HEK293 (cell line): ENCODE data around the gene DHX8.

Source experiments
- BCL11B ChIP-seq: fragments of 450-650 bp; formaldehyde crosslinking; IDR thresholded peaks from 2 replicates; pipeline ENCODE4 v1.5.1; 2016; ENCODE audit warnings: low read depth, missing biosample characterization, missing genetic modification characterization
- HOXC10 ChIP-seq: sonication (generic); formaldehyde crosslinking; IDR thresholded peaks from 2 replicates; pipeline ENCODE4 v1.8.1; 2023; ENCODE audit warnings: mild to moderate bottlenecking, missing genetic modification reagents
- OVOL3 ChIP-seq: fragments of 450-650 bp; formaldehyde crosslinking; IDR thresholded peaks from 2 replicates; pipeline ENCODE4 v1.5.1; 2016; ENCODE audit warnings: missing biosample characterization, missing genetic modification characterization
- PATZ1 ChIP-seq: fragments of 450-650 bp; formaldehyde crosslinking; IDR thresholded peaks from 2 replicates; pipeline ENCODE4 v1.5.1; 2016; ENCODE audit warnings: missing biosample characterization, missing genetic modification characterization
- PRDM10 ChIP-seq: fragments of 450-650 bp; formaldehyde crosslinking; IDR thresholded peaks from 2 replicates; pipeline ENCODE4 v1.5.1; 2016; ENCODE audit warnings: missing biosample characterization, missing genetic modification characterization
- REPIN1 ChIP-seq: fragments of 450-650 bp; formaldehyde crosslinking; IDR thresholded peaks from 2 replicates; pipeline ENCODE4 v1.5.1; 2017; ENCODE audit warnings: missing biosample characterization, missing genetic modification characterization, low read depth
- ZBTB44 ChIP-seq: fragments of 450-650 bp; IDR thresholded peaks from 2 replicates; pipeline ENCODE4 v1.5.1; 2018; ENCODE audit warnings: missing biosample characterization, mild to moderate bottlenecking, missing genetic modification characterization
- ZFP3 ChIP-seq: fragments of 450-650 bp; formaldehyde crosslinking; IDR thresholded peaks from 2 replicates; pipeline ENCODE4 v1.5.1; 2016; ENCODE audit warnings: low read depth, missing biosample characterization, missing genetic modification characterization
- ZNF133 ChIP-seq: fragments of 450-650 bp; formaldehyde crosslinking; IDR thresholded peaks from 2 replicates; pipeline ENCODE4 v1.5.1; 2016; ENCODE audit warnings: missing biosample characterization, missing genetic modification characterization
- ZNF174 ChIP-seq: fragments of 450-650 bp; formaldehyde crosslinking; IDR thresholded peaks from 2 replicates; pipeline ENCODE4 v1.5.0; 2017; ENCODE audit warnings: missing biosample characterization, mild to moderate bottlenecking, missing genetic modification characterization
- ZNF248 ChIP-seq: fragments of 450-650 bp; formaldehyde crosslinking; IDR thresholded peaks from 2 replicates; pipeline ENCODE4 v1.5.1; 2017; ENCODE audit warnings: missing biosample characterization, missing genetic modification characterization
- ZNF26 ChIP-seq: fragments of 450-650 bp; formaldehyde crosslinking; IDR thresholded peaks from 2 replicates; pipeline ENCODE4 v1.5.1; 2016; ENCODE audit warnings: missing biosample characterization, missing genetic modification characterization
- ZNF274 ChIP-seq, 2 experiments: fragments of 200-500 bp in 1 of 2; fragments of 450-650 bp in 1 of 2; sonication (Bioruptor generic) in 1 of 2; formaldehyde crosslinking in 1 of 2; IDR thresholded peaks; 2 replicates each; pipeline versions ENCODE4 v1.5.1 to v1.6.1; 2014 to 2016; ENCODE audit warnings: borderline replicate concordance in 1 of 2, inconsistent platforms in 1 of 2, low read length in 1 of 2, missing biosample characterization in 1 of 2, missing genetic modification characterization in 1 of 2
- ZNF354C ChIP-seq: fragments of 450-650 bp; formaldehyde crosslinking; IDR thresholded peaks from 2 replicates; pipeline ENCODE4 v1.5.1; 2016; ENCODE audit warnings: missing biosample characterization, missing genetic modification characterization, low read depth, borderline replicate concordance
- ZNF610 ChIP-seq: fragments of 450-650 bp; formaldehyde crosslinking; IDR thresholded peaks from 2 replicates; pipeline ENCODE4 v1.5.1; 2016; ENCODE audit warnings: missing biosample characterization, missing genetic modification characterization, borderline replicate concordance
- ZNF621 ChIP-seq: fragments of 450-650 bp; formaldehyde crosslinking; IDR thresholded peaks from 2 replicates; pipeline ENCODE4 v1.5.1; 2017; ENCODE audit warnings: missing biosample characterization, missing genetic modification characterization
- ZNF654 ChIP-seq: fragments of 450-650 bp; formaldehyde crosslinking; IDR thresholded peaks from 2 replicates; pipeline ENCODE4 v1.5.1; 2016; ENCODE audit warnings: low read depth, missing biosample characterization, missing genetic modification characterization
- ZNF664 ChIP-seq: fragments of 450-650 bp; formaldehyde crosslinking; IDR thresholded peaks from 2 replicates; pipeline ENCODE4 v1.5.1; 2016; ENCODE audit warnings: missing biosample characterization, missing genetic modification characterization
- ZNF785 ChIP-seq: fragments of 450-650 bp; formaldehyde crosslinking; IDR thresholded peaks from 2 replicates; pipeline ENCODE4 v1.5.1; 2016; ENCODE audit warnings: missing biosample characterization, missing genetic modification characterization
- ZNF830 ChIP-seq: fragments of 450-650 bp; IDR thresholded peaks from 2 replicates; pipeline ENCODE4 v1.5.0; 2018; ENCODE audit warnings: missing biosample characterization, missing genetic modification characterization, low read depth, mild to moderate bottlenecking, moderate library complexity

DHX8 gene

GRCh38 chr17:43574896-43575525, 91.2 kb downstream of the DHX8 start (continued):
- TF ChIP-seq ZNF174 (tag by site-specific recombination) (no peak), ZNF26 (tag by site-specific recombination) (no peak), PRDM10 (peak; percentile 93), PATZ1 (tag by site-specific recombination) (no peak), BCL11B (no peak), ZNF354C (tag by site-specific recombination) (no peak), ZNF664 (tag by site-specific recombination) (peak; percentile 8; the same call in 1 of the 2 replicates), ZNF274 (IDR thresholded peaks at IDR 0.05; ENCODE audit: low read length) (no peak), ZNF274 (tag by site-specific recombination; IDR thresholded peaks at IDR 0.05; ENCODE audit: borderline replicate concordance) (no peak), HOXC10 (CRISPR knock-in tag) (no peak), ZNF248 (tag by site-specific recombination) (no peak), REPIN1 (tag by site-specific recombination) (peak; percentile 92), ZNF830 (tag by site-specific recombination) (no peak), ZBTB44 (tag by site-specific recombination) (no peak), ZNF133 (tag by site-specific recombination) (no peak), ZNF610 (tag by site-specific recombination) (no peak), ZNF785 (tag by site-specific recombination) (no peak), ZFP3 (tag by site-specific recombination) (no peak), OVOL3 (tag by site-specific recombination) (no peak), ZNF654 (tag by site-specific recombination) (no peak), ZNF621 (no peak)
